ENCODE data around the gene SPINDOC. TPM values are rescaled to one million over a fixed set of nuclear protein-coding genes. Genes with fewer than 3 reads are reported as not detected.

SPINDOC gene
- total RNA-seq, 1 experiment from 2014 or later: 17.1 TPM

GRCh38 chr11:63833048-63833447 lies 19.8 kb downstream of the SPINDOC start:
- intact Hi-C loops (cut with micrococcal nuclease): no loop called here
- H3K4me1 Mint-ChIP-seq (ENCODE audit: insufficient read depth, unreplicated experiment): peaks cover 7% of the 10 kb centered on the region
- no peak overlapping the region for H3K4me3 Mint-ChIP-seq (ENCODE audit: unreplicated experiment)
- no peaks in the 10 kb centered on the region for H3K36me3 Mint-ChIP-seq (ENCODE audit: insufficient read depth, unreplicated experiment)
- H3K27ac Mint-ChIP-seq (ENCODE audit: low read depth, unreplicated experiment): no peak overlapping the region
- POLR2A ChIA-PET: no interaction called here
- H3K27me3 Mint-ChIP-seq (ENCODE audit: insufficient read depth, unreplicated experiment): no peaks in the 10 kb centered on the region
- H3K9me3 Mint-ChIP-seq (ENCODE audit: unreplicated experiment): no peaks in the 10 kb centered on the region
- DNase-seq (ENCODE audit: unreplicated experiment): no peak
- no TSS peak for BruUV-seq (replicated peaks)
- no peak for TF ChIP-seq CTCF (IDR thresholded peaks at IDR 0.05; ENCODE audit: unreplicated experiment)
- CTCF ChIA-PET: interaction anchor here (0.7 to 2.1 kb wide), 2 partner anchors 59 to 113 kb away, joined by 3 to 14 read pairs; no protein-coding TSS in a partner anchor

- H3K4me3 Mint-ChIP-seq (ENCODE audit: unreplicated experiment): no peak overlapping the region
- no peak for TF ChIP-seq CTCF (IDR thresholded peaks at IDR 0.05; ENCODE audit: unreplicated experiment)
- ChIA-PET POLR2A (no interaction called here), CTCF (interaction anchor here (0.6 to 5.7 kb wide), 6 partner anchors 100 to 332 kb away, joined by 3 to 241 read pairs (median 8); no protein-coding TSS in a partner anchor)
- H3K9me3 Mint-ChIP-seq (ENCODE audit: unreplicated experiment): no peaks in the 10 kb centered on the region
- H3K36me3 Mint-ChIP-seq (ENCODE audit: insufficient read depth, unreplicated experiment): no peaks in the 10 kb centered on the region
- intact Hi-C loops (cut with micrococcal nuclease): no loop called here
- H3K27me3 Mint-ChIP-seq (ENCODE audit: insufficient read depth, unreplicated experiment): no peaks in the 10 kb centered on the region
- no peak overlapping the region for H3K27ac Mint-ChIP-seq (ENCODE audit: low read depth, unreplicated experiment)
- DNase-seq (ENCODE audit: unreplicated experiment): no peak
- H3K4me1 Mint-ChIP-seq (ENCODE audit: insufficient read depth, unreplicated experiment): peaks cover 11% of the 10 kb centered on the region
- BruUV-seq (replicated peaks): no TSS peak
Observed at GRCh38 chr11:63834535-63835157, 21.4 kb downstream of the SPINDOC start.

- Mint-ChIP-seq H3K27ac (ENCODE audit: low read depth, unreplicated experiment) (no peak overlapping the region), H3K4me3 (ENCODE audit: unreplicated experiment) (no peak overlapping the region), H3K36me3 (ENCODE audit: insufficient read depth, unreplicated experiment) (no peaks in the 10 kb centered on the region), H3K4me1 (ENCODE audit: insufficient read depth, unreplicated experiment) (peaks cover 14% of the 10 kb centered on the region), H3K9me3 (ENCODE audit: unreplicated experiment) (no peaks in the 10 kb centered on the region), H3K27me3 (ENCODE audit: insufficient read depth, unreplicated experiment) (no peaks in the 10 kb centered on the region)
- intact Hi-C loops (cut with micrococcal nuclease): no loop called here
- no peak for TF ChIP-seq CTCF (IDR thresholded peaks at IDR 0.05; ENCODE audit: unreplicated experiment)
- CTCF ChIA-PET: interaction anchor here (0.7 to 8.3 kb wide), 7 partner anchors 41 to 314 kb away, joined by 3 to 241 read pairs (median 25); partner anchors contain the start of gene ZFTA
- BruUV-seq (replicated peaks): no TSS peak
- POLR2A ChIA-PET: interaction anchor here (5.4 kb wide), 1 partner anchor 111 kb away, joined by 37 read pairs; no protein-coding TSS in a partner anchor
- DNase-seq (ENCODE audit: unreplicated experiment): no peak
Observed at GRCh38 chr11:63835158-63835545, 21.9 kb downstream of the SPINDOC start.

GRCh38 chr11:63837027-63837688 lies 23.9 kb downstream of the SPINDOC start:
- CTCF ChIA-PET: interaction anchor here (0.5 to 8.3 kb wide), 66 partner anchors 9 to 1674 kb away, joined by 3 to 241 read pairs (median 4); partner anchors contain the start of genes BSCL2, NAA40, RCOR2 and ZFTA
- Mint-ChIP-seq H3K36me3 (ENCODE audit: insufficient read depth, unreplicated experiment) (peaks cover 7% of the 10 kb centered on the region), H3K9me3 (ENCODE audit: unreplicated experiment) (no peaks in the 10 kb centered on the region), H3K4me3 (ENCODE audit: unreplicated experiment) (peak overlapping the region; percentile 44), H3K27me3 (ENCODE audit: insufficient read depth, unreplicated experiment) (no peaks in the 10 kb centered on the region), H3K4me1 (ENCODE audit: insufficient read depth, unreplicated experiment) (peaks cover 33% of the 10 kb centered on the region), H3K27ac (ENCODE audit: low read depth, unreplicated experiment) (peak overlapping the region; percentile 61)
- BruUV-seq (replicated peaks): no TSS peak
- intact Hi-C loops (cut with micrococcal nuclease): loop anchor here (1.0 kb wide), 2 partner anchors 69 to 108 kb away; no protein-coding TSS in a partner anchor
- DNase-seq (ENCODE audit: unreplicated experiment): peak; percentile 90
- TF ChIP-seq CTCF (IDR thresholded peaks at IDR 0.05; ENCODE audit: unreplicated experiment): peak; percentile 70
- POLR2A ChIA-PET: interaction anchor here (0.6 to 5.4 kb wide), 10 partner anchors 12 to 316 kb away, joined by 3 to 39 read pairs (median 8); partner anchors contain the start of gene COX8A
